GM23338 (cell line): Measurements from ENCODE around the gene EED. TPM values are rescaled to one million over a fixed set of nuclear protein-coding genes. Genes with fewer than 3 reads are reported as not detected.

Experiments
- ATAC-seq: fragments of 200-7000 bp; cut with Tn5 transposase; 3 replicates; pipeline ENCODE4 v1.9.1; 2020
- DNase-seq: peaks from one replicate; pipeline ENCODE4 v3.0.0-alpha.2; 2015; ENCODE audit warnings: low spot score
- H2AFZ ChIP-seq: fragments of 200-600 bp; sonication (generic); 2 replicates; pipeline ENCODE4 v1.8.0; 2016; ENCODE audit warnings: antibody characterized with exemption, mild to moderate bottlenecking, moderate library complexity
- H3F3A ChIP-seq: fragments of 200-600 bp; sonication (generic); replicated peaks from 2 replicates; pipeline ENCODE4 v1.8.0; 2017; ENCODE audit warnings: antibody characterized with exemption, mixed run types, low read depth
- H3K27ac ChIP-seq: fragments of 200-600 bp; sonication (generic); 2 replicates; pipeline ENCODE4 v1.6.1; 2016; ENCODE audit warnings: low read depth
- H3K27me3 ChIP-seq: fragments of 200-600 bp; sonication (generic); 2 replicates; pipeline ENCODE4 v1.8.0; 2016; ENCODE audit warnings: mild to moderate bottlenecking, mixed run types, moderate library complexity; ENCODE audit not compliant: insufficient read depth
- H3K36me3 ChIP-seq: fragments of 200-600 bp; sonication (generic); 2 replicates; pipeline ENCODE4 v1.8.0; 2016; ENCODE audit warnings: mild to moderate bottlenecking; ENCODE audit not compliant: insufficient read depth
- H3K4me1 ChIP-seq: fragments of 200-600 bp; sonication (generic); 2 replicates; pipeline ENCODE4 v1.8.0; 2016; ENCODE audit warnings: mild to moderate bottlenecking, moderate library complexity; ENCODE audit not compliant: insufficient read depth
- H3K4me2 ChIP-seq: fragments of 200-600 bp; sonication (generic); 2 replicates; pipeline ENCODE4 v1.7.1; 2017; ENCODE audit warnings: mixed run types
- H3K4me3 ChIP-seq: fragments of 200-600 bp; sonication (generic); 2 replicates; pipeline ENCODE4 v1.6.1; 2016; ENCODE audit warnings: mixed run types
- H3K79me2 ChIP-seq: fragments of 200-600 bp; sonication (generic); replicated peaks from 2 replicates; pipeline ENCODE4 v1.8.0; 2017; ENCODE audit warnings: mild to moderate bottlenecking; ENCODE audit not compliant: insufficient read depth
- H3K9me2 ChIP-seq: fragments of 200-600 bp; sonication (generic); 2 replicates; pipeline ENCODE4 v1.8.0; 2017; ENCODE audit not compliant: insufficient read depth
- H4K20me1 ChIP-seq: fragments of 200-600 bp; sonication (generic); replicated peaks from 2 replicates; pipeline ENCODE4 v1.8.0; 2017; ENCODE audit warnings: mild to moderate bottlenecking; ENCODE audit not compliant: insufficient read depth
- H3K27ac Mint-ChIP-seq: 2 replicates; pipeline ENCODE4 v1.8.0; 2020; ENCODE audit warnings: inconsistent platforms, mild to moderate bottlenecking, moderate library complexity, mixed read lengths
- H3K27me3 Mint-ChIP-seq: 3 replicates; pipeline ENCODE4 v1.8.0; 2022; ENCODE audit warnings: low read depth, mild to moderate bottlenecking, moderate library complexity, mixed read lengths, inconsistent platforms; ENCODE audit not compliant: insufficient read depth, poor library complexity
- H3K36me3 Mint-ChIP-seq: 3 replicates; pipeline ENCODE4 v1.8.0; 2021; ENCODE audit warnings: low read depth, mild to moderate bottlenecking, inconsistent platforms, moderate library complexity, mixed read lengths
- H3K4me1 Mint-ChIP-seq: 3 replicates; pipeline ENCODE4 v1.8.0; 2020; ENCODE audit warnings: mild to moderate bottlenecking, inconsistent platforms, mixed read lengths
- H3K4me3 Mint-ChIP-seq: 3 replicates; pipeline ENCODE4 v1.8.0; 2021; ENCODE audit warnings: moderate library complexity, mild to moderate bottlenecking, inconsistent platforms, mixed read lengths
- H3K9me3 Mint-ChIP-seq: 3 replicates; pipeline ENCODE4 v1.8.0; 2020; ENCODE audit warnings: moderate library complexity, mild to moderate bottlenecking, inconsistent platforms, mixed read lengths
- CREB1 ChIP-seq: fragments of 250-450 bp; sonication (Bioruptor Pico); IDR thresholded peaks from 2 replicates; pipeline ENCODE4 v1.5.0; 2020; ENCODE audit warnings: low read depth, mild to moderate bottlenecking, moderate library complexity
- EZH2 ChIP-seq: fragments of 200-600 bp; sonication (generic); IDR thresholded peaks from one replicate; pipeline ENCODE4 v1.8.0; 2017; ENCODE audit warnings: antibody characterized with exemption, mild to moderate bottlenecking, low read depth; ENCODE audit not compliant: unreplicated experiment
- EZH2phosphoT487 ChIP-seq: fragments of 200-600 bp; sonication (generic); IDR thresholded peaks from one replicate; pipeline ENCODE4 v1.8.1; 2018; ENCODE audit warnings: antibody characterized with exemption; ENCODE audit not compliant: unreplicated experiment
- NANOG ChIP-seq: IDR thresholded peaks from 2 replicates; pipeline ENCODE4 v1.6.1; 2016; ENCODE audit warnings: antibody characterized with exemption, borderline replicate concordance
- POLR2AphosphoS5 ChIP-seq: IDR thresholded peaks from 2 replicates; pipeline ENCODE4 v1.6.1; 2016; ENCODE audit warnings: antibody characterized with exemption, low read depth
- polyA plus RNA-seq: library from polyadenylated mRNA; unstranded; fragments of >200 nt; fragmentation: Nextera tagmentation; extraction: Ambion mirVana; gene quantifications from 2 replicates; pipeline ENCODE4 v1.2.1, GENCODE V29; 2016
- total RNA-seq: library from RNA; depleted of rRNA; stranded (reverse); fragments of >200 nt; shearing (Covaris generic); gene quantifications from 2 replicates; pipeline ENCODE4 v1.2.3, GENCODE V29; 2014
- TF ChIP-seq, protein P1 (sequence below): IDR thresholded peaks from 2 replicates; pipeline ENCODE4 v1.6.1; 2016; ENCODE audit warnings: antibody characterized with exemption
- TF ChIP-seq, protein P2 (sequence below): IDR thresholded peaks from one replicate; pipeline ENCODE4 v1.6.1; 2018; ENCODE audit warnings: antibody characterized with exemption; ENCODE audit not compliant: unreplicated experiment

Gene EED
- total and polyA plus RNA-seq, 2 experiments from 2014 or later = 26.7 to 29.7 TPM

DNA sequence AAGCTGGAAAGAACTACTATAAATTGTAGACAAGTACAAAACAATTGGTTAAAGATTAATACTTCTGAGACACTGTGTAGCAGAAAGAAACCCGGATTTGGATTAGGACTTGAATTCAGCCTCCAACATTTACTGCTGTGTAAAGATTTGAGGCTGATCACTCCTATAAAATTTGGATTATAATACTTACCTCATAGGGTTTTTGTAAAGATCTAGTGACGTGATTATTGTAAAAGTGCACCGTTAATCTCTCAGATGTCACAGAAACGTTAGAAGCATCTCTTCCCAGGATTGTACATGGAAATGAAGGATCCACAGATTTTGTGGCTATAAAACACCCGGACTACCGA is 57.2 kb downstream of the EED start (continued):
- TF ChIP-seq, protein P1, sequence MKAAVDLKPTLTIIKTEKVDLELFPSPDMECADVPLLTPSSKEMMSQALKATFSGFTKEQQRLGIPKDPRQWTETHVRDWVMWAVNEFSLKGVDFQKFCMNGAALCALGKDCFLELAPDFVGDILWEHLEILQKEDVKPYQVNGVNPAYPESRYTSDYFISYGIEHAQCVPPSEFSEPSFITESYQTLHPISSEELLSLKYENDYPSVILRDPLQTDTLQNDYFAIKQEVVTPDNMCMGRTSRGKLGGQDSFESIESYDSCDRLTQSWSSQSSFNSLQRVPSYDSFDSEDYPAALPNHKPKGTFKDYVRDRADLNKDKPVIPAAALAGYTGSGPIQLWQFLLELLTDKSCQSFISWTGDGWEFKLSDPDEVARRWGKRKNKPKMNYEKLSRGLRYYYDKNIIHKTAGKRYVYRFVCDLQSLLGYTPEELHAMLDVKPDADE = no peak
- TF ChIP-seq EZH2 (no peak), CREB1 (CRISPR knock-in tag) (no peak), EZH2phosphoT487 (no peak), NANOG (no peak), POLR2AphosphoS5 (no peak)

GRCh38 chr11:86302092-86302793 is 57.7 kb downstream of the EED start, which contains the start of gene HIKESHI:
Gene HIKESHI (plus strand): TSS chr11:86302240. CDS start chr11:86302449, 209 bp downstream.
- peak within 1 kb of the TSS; percentile 72 for H2AFZ ChIP-seq
- peak within 1 kb of the TSS; percentile 90 for H3K27ac ChIP-seq
- no peaks in the 10 kb centered on the region for H3F3A ChIP-seq
- ATAC-seq (peak; percentile 100), DNase-seq (peak; percentile 99)
- peaks cover 31% of the 10 kb centered on the region for H3K79me2 ChIP-seq
- Mint-ChIP-seq H3K27ac (peak within 1 kb of the TSS; percentile 96), H3K4me3 (peak within 1 kb of the TSS; percentile 97), H3K27me3 (no peaks in the 10 kb centered on the region), H3K36me3 (peaks cover 8% of the 10 kb centered on the region; the same call in 2 of the 3 replicates), H3K4me1 (peaks cover 5% of the 10 kb centered on the region; the same call in 2 of the 3 replicates), H3K9me3 (peaks cover 3% of the 10 kb centered on the region; the same call in 2 of the 3 replicates)
- no peaks in the 10 kb centered on the region for H3K4me1 ChIP-seq
- H3K4me2 ChIP-seq = peak within 1 kb of the TSS; percentile 86
- H3K36me3 ChIP-seq = peaks cover 5% of the 10 kb centered on the region; the same call in 1 of the 2 replicates
- no peaks in the 10 kb centered on the region for H4K20me1 ChIP-seq
- H3K27me3 ChIP-seq = no peaks in the 10 kb centered on the region
- peak; percentile 89 for TF ChIP-seq POLR2AphosphoS5
- TF ChIP-seq, protein P1 = peak; percentile 100
- TF ChIP-seq NANOG = no peak
- TF ChIP-seq, protein P2, sequence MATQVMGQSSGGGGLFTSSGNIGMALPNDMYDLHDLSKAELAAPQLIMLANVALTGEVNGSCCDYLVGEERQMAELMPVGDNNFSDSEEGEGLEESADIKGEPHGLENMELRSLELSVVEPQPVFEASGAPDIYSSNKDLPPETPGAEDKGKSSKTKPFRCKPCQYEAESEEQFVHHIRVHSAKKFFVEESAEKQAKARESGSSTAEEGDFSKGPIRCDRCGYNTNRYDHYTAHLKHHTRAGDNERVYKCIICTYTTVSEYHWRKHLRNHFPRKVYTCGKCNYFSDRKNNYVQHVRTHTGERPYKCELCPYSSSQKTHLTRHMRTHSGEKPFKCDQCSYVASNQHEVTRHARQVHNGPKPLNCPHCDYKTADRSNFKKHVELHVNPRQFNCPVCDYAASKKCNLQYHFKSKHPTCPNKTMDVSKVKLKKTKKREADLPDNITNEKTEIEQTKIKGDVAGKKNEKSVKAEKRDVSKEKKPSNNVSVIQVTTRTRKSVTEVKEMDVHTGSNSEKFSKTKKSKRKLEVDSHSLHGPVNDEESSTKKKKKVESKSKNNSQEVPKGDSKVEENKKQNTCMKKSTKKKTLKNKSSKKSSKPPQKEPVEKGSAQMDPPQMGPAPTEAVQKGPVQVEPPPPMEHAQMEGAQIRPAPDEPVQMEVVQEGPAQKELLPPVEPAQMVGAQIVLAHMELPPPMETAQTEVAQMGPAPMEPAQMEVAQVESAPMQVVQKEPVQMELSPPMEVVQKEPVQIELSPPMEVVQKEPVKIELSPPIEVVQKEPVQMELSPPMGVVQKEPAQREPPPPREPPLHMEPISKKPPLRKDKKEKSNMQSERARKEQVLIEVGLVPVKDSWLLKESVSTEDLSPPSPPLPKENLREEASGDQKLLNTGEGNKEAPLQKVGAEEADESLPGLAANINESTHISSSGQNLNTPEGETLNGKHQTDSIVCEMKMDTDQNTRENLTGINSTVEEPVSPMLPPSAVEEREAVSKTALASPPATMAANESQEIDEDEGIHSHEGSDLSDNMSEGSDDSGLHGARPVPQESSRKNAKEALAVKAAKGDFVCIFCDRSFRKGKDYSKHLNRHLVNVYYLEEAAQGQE = no peak
- no peaks in the 10 kb centered on the region for H3K9me2 ChIP-seq
- H3K4me3 ChIP-seq = peak within 1 kb of the TSS; percentile 68
